Lower leg skin (tissue), 4 donors: ENCODE results near the gene PPP1R15B. TPM values are rescaled to one million over a fixed set of nuclear protein-coding genes. Genes with fewer than 3 reads are reported as not detected.

Experiments
- DNase-seq, 2 donors: peaks; one replicate each; pipeline ENCODE4 v3.0.0-alpha.2; 2019; ENCODE audit warnings: low spot score in 2 of 2
- H3K4me3 ChIP-seq: fragments of 200-600 bp; sonication (generic); 2 replicates; pipeline ENCODE4 v1.5.1; 2017; ENCODE audit warnings: mild to moderate bottlenecking, low read depth; ENCODE audit not compliant: poor library complexity, severe bottlenecking
- CTCF ChIP-seq, 3 donors: fragments of 450-650 bp; IDR thresholded peaks; one replicate each; pipeline ENCODE4 v1.5.1; 2016; ENCODE audit warnings: antibody characterized with exemption in 3 of 3, mild to moderate bottlenecking in 3 of 3, moderate library complexity in 2 of 3
- POLR2A ChIP-seq, 2 donors: fragments of 450-650 bp; IDR thresholded peaks; one replicate each; pipeline ENCODE4 v1.6.1; 2016 to 2017; ENCODE audit warnings: antibody characterized with exemption in 2 of 2, mild to moderate bottlenecking in 1 of 2, moderate library complexity in 1 of 2
- WGBS, 2 donors: methylation state at CpG; one replicate each; pipeline ENCODE4 v1.1.5; 2018; 5-methylcytosine and 5-hydroxymethylcytosine counted together
- intact Hi-C: fragments of 100-400 bp; cut with DNase I; formaldehyde crosslinking; loops from one replicate; pipeline ENCODE4 v1.15.0; 2023; ENCODE audit warnings: low total_unique reads
- total RNA-seq, 4 donors: library from RNA; depleted of rRNA; stranded (reverse); fragments of >200 nt; gene quantifications; one replicate each; pipeline ENCODE4 v1.1.0, GENCODE V29; 2016

PPP1R15B gene
- total RNA-seq, 4 donors from 2014 or later = 37.9 to 56.4 (median 49.5) TPM

GRCh38 chr1:204409123-204409522 is 2.5 kb downstream of the PPP1R15B start:
- H3K4me3 ChIP-seq = peak overlapping the region; percentile 99
- intact Hi-C loops = no loop called here
- no peak for TF ChIP-seq POLR2A (IDR thresholded peaks at IDR 0.05)
- TF ChIP-seq CTCF (IDR thresholded peaks at IDR 0.05) = no peak
- 1 to 5% methylated on average over 3 of the region's 3 CpGs for WGBS, 2 donors
- DNase-seq = peak in 1 of 2 donors; percentile 12

GRCh38 chr1:204408602-204409001 is 3.0 kb downstream of the PPP1R15B start:
- intact Hi-C loops = no loop called here

GRCh38 chr1:204408074-204408507 is 3.5 kb downstream of the PPP1R15B start:
- peak; percentile 75 to 93 for DNase-seq
- 1 to 5% methylated on average over 2 of the region's 2 CpGs for WGBS, 2 donors

More at GRCh38 chr1:204408602-204409001, 3.0 kb downstream of the PPP1R15B start:
- peak overlapping the region; percentile 99 for H3K4me3 ChIP-seq
- no peak for DNase-seq
- no peak for TF ChIP-seq CTCF (IDR thresholded peaks at IDR 0.05)
- TF ChIP-seq POLR2A (IDR thresholded peaks at IDR 0.05) = no peak
- 3 to 7% methylated on average over 1 of the region's 1 CpG for WGBS, 2 donors

GRCh38 chr1:204407295-204407971 is 4.2 kb downstream of the PPP1R15B start:
- TF ChIP-seq POLR2A (IDR thresholded peaks at IDR 0.05) = no peak
- no peak for TF ChIP-seq CTCF (IDR thresholded peaks at IDR 0.05)
- intact Hi-C loops = no loop called here
- 1 to 5% methylated on average over 3 of the region's 3 CpGs for WGBS, 2 donors
- DNase-seq = peak in 1 of 2 donors; percentile 3
- H3K4me3 ChIP-seq = peak overlapping the region; percentile 99

More at GRCh38 chr1:204408074-204408507, 3.5 kb downstream of the PPP1R15B start:
- H3K4me3 ChIP-seq = peak overlapping the region; percentile 99
- intact Hi-C loops = no loop called here
- TF ChIP-seq CTCF (IDR thresholded peaks at IDR 0.05) (no peak), POLR2A (IDR thresholded peaks at IDR 0.05) (no peak)

- intact Hi-C loops = no loop called here
- peak in 1 of 2 donors; percentile 10 for DNase-seq
- 61 to 66% methylated on average over 4 of the region's 4 CpGs for WGBS, 2 donors
- TF ChIP-seq POLR2A (IDR thresholded peaks at IDR 0.05) (no peak), CTCF (IDR thresholded peaks at IDR 0.05) (no peak)
- H3K4me3 ChIP-seq = no peak overlapping the region
Observed at GRCh38 chr1:204406621-204407020, 5.0 kb downstream of the PPP1R15B start.
